K562 (cell line): Measurements from ENCODE around the gene CTTNBP2. TPM values are rescaled to one million over a fixed set of nuclear protein-coding genes. Genes with fewer than 3 reads are reported as not detected.

Experiments
- ATAC-seq: fragments of 200-7000 bp; cut with Tn5 transposase; 3 replicates; pipeline ENCODE4 v1.9.1; 2020; ENCODE audit warnings: moderate library complexity
- BruUV-seq: library from RNA; stranded (reverse); fragments of 400-500 nt; replicated peaks from 2 replicates; lab custom pipeline; 2021; lab: Mats Ljungman, UMichigan
- CTCF ChIA-PET: fragments of 300-600 bp; formaldehyde crosslinking; extraction: SDS; loops from one replicate; lab custom pipeline; 2021; ENCODE audit warnings: low intra/inter-chr PET ratio; lab: Yijun Ruan, JAX
- POLR2A ChIA-PET: fragments of 300-600, 350-650 bp; sonication (Branson Sonifier 250); formaldehyde crosslinking; extraction: SDS; loops from one replicate; lab custom pipeline; 2021; ENCODE audit warnings: antibody characterized with exemption, inconsistent platforms; lab: Yijun Ruan, JAX
- DNase-seq, 4 experiments: peaks; one replicate each; pipeline versions ENCODE4 v3.0.0 to v3.0.0-alpha.2; 2011 to 2018; ENCODE audit warnings: low spot score in 3 of 4, mixed read lengths in 3 of 4; ENCODE audit errors: extremely low read depth in 1 of 4
- FAIRE-seq: peaks from 2 replicates; lab custom pipeline; 2011; peaks lifted over from hg19 to GRCh38; lab: Jason Lieb, UNC
- H2AFZ ChIP-seq: 2 replicates; pipeline ENCODE4 v1.6.0; 2011; ENCODE audit warnings: low read depth, low read length, control low read depth, inconsistent platforms
- H3K27ac ChIP-seq: fragments of 200-600 bp; 3 replicates; pipeline ENCODE4 v1.8.0; 2011; ENCODE audit warnings: low read depth, mild to moderate bottlenecking, control low read depth, inconsistent platforms, low read length, moderate library complexity, mixed read lengths; ENCODE audit errors: extremely low read depth
- H3K27me3 ChIP-seq, 2 experiments: fragments of 300-600 bp in 1 of 2; 2 replicates in 1 of 2; 3 replicates in 1 of 2; pipeline versions ENCODE4 v1.6.0 to v1.8.0; 2011; ENCODE audit warnings: inconsistent platforms in 2 of 2, low read length in 2 of 2, mild to moderate bottlenecking in 1 of 2, mixed read lengths in 1 of 2, moderate library complexity in 1 of 2; ENCODE audit not compliant: control insufficient read depth in 2 of 2, insufficient read depth in 2 of 2
- H3K36me3 ChIP-seq: fragments of 300-600 bp; 3 replicates; pipeline ENCODE4 v1.8.0; 2011; ENCODE audit warnings: mild to moderate bottlenecking, low read length, inconsistent platforms; ENCODE audit not compliant: control insufficient read depth, insufficient read depth
- H3K4me1 ChIP-seq, 2 experiments: fragments of 200-600 bp in 1 of 2; replicated peaks in 1 of 2; 2 replicates in 1 of 2; 3 replicates in 1 of 2; pipeline versions ENCODE4 v1.5.1 to v1.8.0; 2011; ENCODE audit warnings: inconsistent platforms in 2 of 2, low read length in 2 of 2, mild to moderate bottlenecking in 1 of 2, mixed read lengths in 1 of 2, moderate library complexity in 1 of 2; ENCODE audit not compliant: control insufficient read depth in 2 of 2, insufficient read depth in 2 of 2
- H3K4me2 ChIP-seq: 2 replicates; pipeline ENCODE4 v1.6.1; 2011; ENCODE audit warnings: low read length, control low read depth, inconsistent platforms, mixed read lengths; ENCODE audit not compliant: insufficient read depth
- H3K4me3 ChIP-seq: fragments of 200-600 bp; sonication (generic), shearing (Covaris generic); 2 replicates; pipeline ENCODE4 v1.5.1; 2016; ENCODE audit warnings: control low read depth, inconsistent platforms
- H3K79me2 ChIP-seq: fragments of 200-600 bp; 3 replicates; pipeline ENCODE4 v1.8.0; 2011; ENCODE audit warnings: low read length, inconsistent platforms; ENCODE audit not compliant: control insufficient read depth, insufficient read depth
- H3K9ac ChIP-seq, 2 experiments: 2 replicates each; pipeline versions ENCODE4 v1.6.0 to v1.6.1; 2011; ENCODE audit warnings: low read depth in 2 of 2, low read length in 2 of 2, control low read depth in 1 of 2, inconsistent platforms in 1 of 2, mild to moderate bottlenecking in 1 of 2, mixed read lengths in 1 of 2; ENCODE audit not compliant: insufficient read depth in 1 of 2
- H3K9me1 ChIP-seq: one replicate; pipeline ENCODE4 v1.6.0; 2011; ENCODE audit warnings: inconsistent platforms, mild to moderate bottlenecking, low read length, moderate library complexity; ENCODE audit not compliant: control insufficient read depth, insufficient read depth
- H3K9me3 ChIP-seq: replicated peaks from 2 replicates; pipeline ENCODE4 v1.5.1; 2011; ENCODE audit warnings: low read depth, low read length, inconsistent platforms; ENCODE audit not compliant: control insufficient read depth, insufficient read depth
- H4K20me1 ChIP-seq: replicated peaks from 2 replicates; pipeline ENCODE4 v1.6.1; 2011; ENCODE audit warnings: low read length, inconsistent platforms, mixed read lengths; ENCODE audit not compliant: control insufficient read depth, insufficient read depth
- CTCFL ChIP-seq: IDR thresholded peaks from 2 replicates; pipeline ENCODE4 v1.6.1; 2011; ENCODE audit warnings: borderline replicate concordance, low read depth, mild to moderate bottlenecking, moderate library complexity, low read length; ENCODE audit not compliant: insufficient read depth, poor library complexity, severe bottlenecking
- E2F1 ChIP-seq: sonication (generic); formaldehyde crosslinking; IDR thresholded peaks from 2 replicates; pipeline ENCODE4 v1.8.1; 2023; ENCODE audit warnings: mild to moderate bottlenecking, missing genetic modification reagents, moderate library complexity
- FOXK2 ChIP-seq, 2 experiments: fragments of 450-650 bp; IDR thresholded peaks in 1 of 2; conservative IDR thresholded peaks in 1 of 2; 2 replicates each; pipeline ENCODE4 v1.6.1; 2016; ENCODE audit warnings: low read depth in 2 of 2, mild to moderate bottlenecking in 1 of 2
- FOXP4 ChIP-seq: sonication (generic); formaldehyde crosslinking; IDR thresholded peaks from 2 replicates; pipeline ENCODE4 v1.8.0; 2022; ENCODE audit warnings: mild to moderate bottlenecking, missing genetic modification reagents, borderline replicate concordance
- HES1 ChIP-seq: fragments of 450-650 bp; IDR thresholded peaks from 2 replicates; pipeline ENCODE4 v1.6.1; 2016; ENCODE audit warnings: low read depth, mild to moderate bottlenecking, moderate library complexity
- KDM2B ChIP-seq: fragments of 250-450 bp; sonication (Bioruptor Pico); IDR thresholded peaks from 2 replicates; pipeline ENCODE4 v1.8.0; 2021; ENCODE audit warnings: mild to moderate bottlenecking, moderate library complexity
- NCOA2 ChIP-seq, 2 experiments: fragments of 450-650 bp; IDR thresholded peaks; 2 replicates each; pipeline ENCODE4 v1.6.1; 2018; ENCODE audit warnings: mild to moderate bottlenecking in 2 of 2, moderate library complexity in 1 of 2; ENCODE audit not compliant: partially characterized antibody in 2 of 2
- RFX1 ChIP-seq: fragments of 450-650 bp; IDR thresholded peaks from 2 replicates; pipeline ENCODE4 v1.6.1; 2016; ENCODE audit warnings: mild to moderate bottlenecking, moderate library complexity
- SREBF1 ChIP-seq: fragments of 150-350 bp; IDR thresholded peaks from 2 replicates; pipeline ENCODE4 v1.6.1; 2014; ENCODE audit warnings: antibody characterized with exemption, low read depth, low read length, borderline replicate concordance
- TAL1 ChIP-seq: fragments of 450-650 bp; IDR thresholded peaks from 2 replicates; pipeline ENCODE4 v1.6.1; 2016; ENCODE audit warnings: mild to moderate bottlenecking
- THRAP3 ChIP-seq: fragments of 450-650 bp; IDR thresholded peaks from 2 replicates; pipeline ENCODE4 v1.6.1; 2016; ENCODE audit warnings: mild to moderate bottlenecking, inconsistent platforms, borderline replicate concordance
- ZBTB1 ChIP-seq: sonication (generic); formaldehyde crosslinking; IDR thresholded peaks from 2 replicates; pipeline ENCODE4 v1.8.1; 2023; ENCODE audit warnings: missing genetic modification reagents, low read depth, mild to moderate bottlenecking, borderline replicate concordance
- ZNF586 ChIP-seq: fragments of 450-650 bp; formaldehyde crosslinking; conservative IDR thresholded peaks from 2 replicates; pipeline ENCODE4 v1.4.0; 2020; ENCODE audit warnings: mild to moderate bottlenecking, moderate library complexity
- ZNF589 ChIP-seq: fragments of 200-800 bp; sonication (Bioruptor generic); IDR thresholded peaks from 2 replicates; pipeline ENCODE4 v1.6.1; 2016; ENCODE audit warnings: low read depth, missing genetic modification characterization, missing compliant biosample characterization
- ZNF79 ChIP-seq: fragments of 250-450 bp; sonication (Bioruptor Pico); IDR thresholded peaks from 2 replicates; pipeline ENCODE4 v1.4.0; 2020; ENCODE audit warnings: low read depth, mild to moderate bottlenecking, moderate library complexity
- WGBS: fragments of 100-300 bp; shearing (Covaris generic); methylation state at CpG from one replicate; pipeline ENCODE4 v1.1.6; 2016; ENCODE audit warnings: low coverage, mixed read lengths; ENCODE audit not compliant: insufficient coverage; ENCODE audit errors: missing lambda C conversion rate; 5-methylcytosine and 5-hydroxymethylcytosine counted together
- in situ Hi-C: fragments of 300-500 bp; cut with MboI; formaldehyde crosslinking; loops from 4 replicates; pipeline ENCODE4 v1.15.0; 2018; ENCODE audit warnings: inconsistent platforms, mixed read lengths
- intact Hi-C: fragments of 100-400 bp; cut with micrococcal nuclease; formaldehyde crosslinking; loops from 2 replicates; pipeline ENCODE4 v1.14.2; 2022
- polyA plus RNA-seq, 8 experiments: library from polyadenylated mRNA; depleted of rRNA in 4 of 8; stranded (reverse) in 5 of 8; unstranded in 3 of 8; fragments of >200 nt; fragmentation: Nextera tagmentation in 2 of 8; fragmentation: Illumina TruSeq in 1 of 8; extraction: Ambion mirVana in 2 of 8; extraction: Trizol in 1 of 8; gene quantifications; 2 replicates each; pipeline versions ENCODE4 v1.2.1 to v1.2.3, GENCODE V29; 2011 to 2014; ENCODE audit warnings: inconsistent platforms in 1 of 8, missing spikeins in 1 of 8
- total RNA-seq, 7 experiments: library from RNA; depleted of rRNA in 6 of 7; stranded (reverse); fragments of >200 nt in 6 of 7; fragmentation: Illumina TruSeq in 2 of 7; extraction: Trizol in 2 of 7; gene quantifications; 2 replicates each; pipeline versions ENCODE4 v1.2.1 to v1.2.3, GENCODE V29; 2011 to 2021; ENCODE audit warnings: low replicate concordance in 1 of 7

CTTNBP2 gene
- total and polyA plus RNA-seq, 9 of the 15 experiments (the other 6 are each of a cell fraction or from before 2014, with no cell fraction given) = 0.05 TPM; not detected in 8

- Histone ChIP-seq H4K20me1 (no peaks in the 10 kb centered on the region), H3K4me1 (no peaks in the 10 kb centered on the region), H3K4me2 (no peak overlapping the region), H3K9me1 (no peaks in the 10 kb centered on the region), H3K27me3 (peaks cover 0 to 7% of the 10 kb centered on the region in 2 experiments; a peak in 2 of 5 replicates), H3K9ac (no peak overlapping the region), H3K79me2 (no peaks in the 10 kb centered on the region), H3K9me3 (no peaks in the 10 kb centered on the region), H2AFZ (no peak overlapping the region), H3K4me3 (no peak overlapping the region), H3K27ac (no peak overlapping the region), H3K36me3 (no peaks in the 10 kb centered on the region)
- no peak for ATAC-seq
- ChIA-PET CTCF (interaction anchor here (0.5 kb wide), 1 partner anchor 537 kb away, joined by 4 read pairs; no protein-coding TSS in a partner anchor), POLR2A (no interaction called here)
- FAIRE-seq = no peak
- intact Hi-C loops (no loop called here), in situ Hi-C loops (no loop called here)
- DNase-seq = no peak
- BruUV-seq = no TSS peak
- WGBS = under 1% methylated on average over 5 of the region's 5 CpGs
- TF ChIP-seq E2F1 (CRISPR knock-in tag) = no peak
- TF ChIP-seq ZBTB1 (CRISPR knock-in tag) = no peak
- no peak for TF ChIP-seq ZNF589 (CRISPR knock-in tag)
- TF ChIP-seq KDM2B (CRISPR knock-in tag) = no peak
- TF ChIP-seq THRAP3 = no peak
- TF ChIP-seq TAL1 = no peak
- TF ChIP-seq FOXK2 (conservative IDR thresholded peaks at IDR 0.05 in 1 of 2, IDR thresholded peaks at IDR 0.05 in 1 of 2; ENCODE audit: low read depth in 2 of 2) = no peak
- TF ChIP-seq ZNF79 (CRISPR knock-in tag) = no peak
- no peak for TF ChIP-seq FOXP4 (CRISPR knock-in tag)
- no peak for TF ChIP-seq ZNF586 (CRISPR knock-in tag)
- TF ChIP-seq HES1 = no peak
- TF ChIP-seq NCOA2 (IDR thresholded peaks at IDR 0.05; ENCODE audit: partially characterized antibody in 2 of 2) = no peak
- TF ChIP-seq RFX1 = no peak
- TF ChIP-seq SREBF1 = no peak
- no peak for TF ChIP-seq CTCFL
Measured at GRCh38 chr7:117682681-117683385, 190.4 kb downstream of the CTTNBP2 start.
